Upper lobe of right lung (tissue), 1 donor: ENCODE data around the gene ALDH3B1. TPM values are rescaled to one million over a fixed set of nuclear protein-coding genes. Genes with fewer than 3 reads are reported as not detected.
"Not testable (repeated sequence)": the region's sequence is repeated elsewhere in the genome, so short reads cannot be mapped to it uniquely, and the experiment has no call there.

Source experiments
- ATAC-seq: fragments of 200-7000 bp; cut with Tn5 transposase; one replicate; pipeline ENCODE4 v1.9.1; 2020; ENCODE audit warnings: mild to moderate bottlenecking, moderate library complexity
- DNase-seq: peaks from one replicate; pipeline ENCODE4 v3.0.0-alpha.2; 2020
- H3K27ac ChIP-seq: fragments of 200-600 bp; one replicate; pipeline ENCODE4 v1.8.0; 2022
- H3K27me3 ChIP-seq: fragments of 200-600 bp; one replicate; pipeline ENCODE4 v1.8.0; 2022; ENCODE audit warnings: mild to moderate bottlenecking
- H3K36me3 ChIP-seq: fragments of 200-600 bp; one replicate; pipeline ENCODE4 v1.8.0; 2022
- H3K4me1 ChIP-seq: fragments of 200-600 bp; one replicate; pipeline ENCODE4 v1.8.0; 2022
- H3K4me3 ChIP-seq: fragments of 200-600 bp; one replicate; pipeline ENCODE4 v1.8.0; 2022; ENCODE audit warnings: mild to moderate bottlenecking
- H3K9me3 ChIP-seq: fragments of 200-600 bp; one replicate; pipeline ENCODE4 v1.8.0; 2022
- intact Hi-C: fragments of 100-400 bp; cut with DNase I; formaldehyde crosslinking; loops from one replicate; pipeline ENCODE4 v1.11.0; 2022
- total RNA-seq: library from RNA; stranded (reverse); fragmentation: NEBNext Ultra II Directional; extraction: Animal tissue kit (Norgen Biotek cat#: 25700); gene quantifications from one replicate; pipeline ENCODE4 v1.2.1, GENCODE V29; 2021
- TF ChIP-seq, protein P1 (sequence below): fragments of 200-600 bp; IDR thresholded peaks from one replicate; pipeline ENCODE4 v1.8.0; 2022; ENCODE audit warnings: antibody characterized with exemption
- donor health status: DM: no; HTN: yes; CAD: no; lungs with severe emphysema.

The ALDH3B1 gene
- total RNA-seq, 1 donor from 2014 or later: 95.9 TPM

DNA sequence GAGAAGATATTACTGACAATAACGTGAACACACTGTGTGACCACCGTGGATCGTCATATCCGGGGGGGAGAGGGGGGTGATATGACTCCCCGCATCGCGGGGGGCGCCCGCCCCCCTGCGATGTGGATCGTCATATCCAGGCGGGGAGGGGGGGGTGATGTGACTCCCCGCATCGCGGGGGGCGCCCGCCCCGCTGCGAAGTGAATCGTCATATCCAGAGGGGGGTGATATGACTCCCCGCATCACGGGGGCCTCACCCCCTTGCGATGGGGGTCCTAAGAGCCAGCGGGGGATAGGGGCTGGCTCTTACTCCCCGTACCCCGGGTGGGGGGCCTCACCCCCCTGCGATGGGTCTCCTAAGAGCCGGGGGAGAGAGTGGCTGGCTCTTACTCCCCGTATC is 26.2 kb upstream of the ALDH3B1 start:
- TF ChIP-seq, protein P1, sequence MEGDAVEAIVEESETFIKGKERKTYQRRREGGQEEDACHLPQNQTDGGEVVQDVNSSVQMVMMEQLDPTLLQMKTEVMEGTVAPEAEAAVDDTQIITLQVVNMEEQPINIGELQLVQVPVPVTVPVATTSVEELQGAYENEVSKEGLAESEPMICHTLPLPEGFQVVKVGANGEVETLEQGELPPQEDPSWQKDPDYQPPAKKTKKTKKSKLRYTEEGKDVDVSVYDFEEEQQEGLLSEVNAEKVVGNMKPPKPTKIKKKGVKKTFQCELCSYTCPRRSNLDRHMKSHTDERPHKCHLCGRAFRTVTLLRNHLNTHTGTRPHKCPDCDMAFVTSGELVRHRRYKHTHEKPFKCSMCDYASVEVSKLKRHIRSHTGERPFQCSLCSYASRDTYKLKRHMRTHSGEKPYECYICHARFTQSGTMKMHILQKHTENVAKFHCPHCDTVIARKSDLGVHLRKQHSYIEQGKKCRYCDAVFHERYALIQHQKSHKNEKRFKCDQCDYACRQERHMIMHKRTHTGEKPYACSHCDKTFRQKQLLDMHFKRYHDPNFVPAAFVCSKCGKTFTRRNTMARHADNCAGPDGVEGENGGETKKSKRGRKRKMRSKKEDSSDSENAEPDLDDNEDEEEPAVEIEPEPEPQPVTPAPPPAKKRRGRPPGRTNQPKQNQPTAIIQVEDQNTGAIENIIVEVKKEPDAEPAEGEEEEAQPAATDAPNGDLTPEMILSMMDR: no peak
- Histone ChIP-seq H3K27ac (no peak overlapping the region), H3K27me3 (no peaks in the 10 kb centered on the region), H3K4me1 (no peaks in the 10 kb centered on the region), H3K4me3 (no peak overlapping the region), H3K36me3 (no peaks in the 10 kb centered on the region), H3K9me3 (no peaks in the 10 kb centered on the region)
- intact Hi-C loops: no loop called here
- no peak for ATAC-seq
- DNase-seq: peak; percentile 44

DNA sequence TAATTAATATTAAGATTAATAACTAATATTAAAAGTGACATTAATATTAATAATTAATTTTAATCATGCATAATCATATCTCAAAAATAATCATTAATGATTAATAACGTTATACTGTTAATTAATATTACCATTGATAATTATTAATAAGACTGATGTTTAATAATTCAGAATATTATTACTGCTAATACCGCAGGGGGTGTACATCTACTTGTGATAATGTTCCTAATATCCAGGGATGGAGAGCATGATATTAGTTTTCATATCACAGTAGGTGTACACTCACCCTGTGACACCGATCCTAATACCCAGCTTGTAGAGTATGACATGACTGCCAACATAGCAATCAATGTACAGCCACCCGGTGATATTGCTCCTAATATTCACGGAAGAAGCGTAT is 24.8 kb upstream of the ALDH3B1 start:
- H3K27ac ChIP-seq, intact Hi-C loops, H3K4me3 ChIP-seq, H3K9me3 ChIP-seq, H3K27me3 ChIP-seq, ATAC-seq, DNase-seq, H3K4me1 ChIP-seq, H3K36me3 ChIP-seq: not testable (repeated sequence)

DNA sequence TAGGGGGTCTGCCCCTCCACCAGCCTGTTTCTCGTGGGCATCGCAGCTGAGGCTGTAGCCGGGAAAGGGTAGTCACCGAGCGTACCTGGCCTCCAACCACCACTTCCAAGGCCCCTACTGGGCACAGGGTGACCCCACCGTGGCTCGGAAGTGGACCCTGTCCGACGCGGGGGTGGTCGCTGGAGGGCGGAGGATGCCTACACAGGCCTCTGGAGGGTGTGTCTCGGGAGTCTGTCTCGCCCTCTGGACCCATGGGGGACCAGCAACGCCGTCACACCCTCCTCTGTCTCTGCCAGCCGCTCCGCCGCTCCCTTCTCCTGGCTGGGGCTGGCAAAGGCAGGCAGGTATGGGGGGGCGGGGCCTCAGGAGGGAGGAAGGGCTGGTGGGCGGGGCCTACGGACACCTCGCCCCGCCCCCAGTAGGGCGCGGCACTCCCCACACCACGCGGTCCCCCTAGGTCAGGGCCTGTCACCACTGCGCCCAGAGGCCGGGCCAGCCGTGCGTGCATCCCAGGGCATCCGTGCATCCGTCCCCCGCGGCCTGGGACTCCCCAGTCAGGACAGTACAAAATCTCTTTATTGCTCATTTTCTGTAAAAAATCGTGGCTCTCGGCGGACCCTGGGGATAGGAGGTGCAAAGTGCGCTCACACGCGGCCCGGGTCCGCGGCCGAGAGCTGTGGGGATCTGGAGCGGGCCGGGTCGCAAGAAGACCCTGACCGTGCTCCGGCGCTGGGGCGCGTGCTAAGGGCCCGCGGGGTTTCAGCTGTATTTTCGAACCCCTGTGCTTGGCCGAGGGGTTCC is 19.4 kb upstream of the ALDH3B1 start:
- peak; percentile 75 for ATAC-seq
- H3K27me3 ChIP-seq, H3K27ac ChIP-seq, H3K36me3 ChIP-seq, H3K9me3 ChIP-seq, intact Hi-C loops, H3K4me1 ChIP-seq, H3K4me3 ChIP-seq: not testable (repeated sequence)
- DNase-seq: peak; percentile 71

DNA sequence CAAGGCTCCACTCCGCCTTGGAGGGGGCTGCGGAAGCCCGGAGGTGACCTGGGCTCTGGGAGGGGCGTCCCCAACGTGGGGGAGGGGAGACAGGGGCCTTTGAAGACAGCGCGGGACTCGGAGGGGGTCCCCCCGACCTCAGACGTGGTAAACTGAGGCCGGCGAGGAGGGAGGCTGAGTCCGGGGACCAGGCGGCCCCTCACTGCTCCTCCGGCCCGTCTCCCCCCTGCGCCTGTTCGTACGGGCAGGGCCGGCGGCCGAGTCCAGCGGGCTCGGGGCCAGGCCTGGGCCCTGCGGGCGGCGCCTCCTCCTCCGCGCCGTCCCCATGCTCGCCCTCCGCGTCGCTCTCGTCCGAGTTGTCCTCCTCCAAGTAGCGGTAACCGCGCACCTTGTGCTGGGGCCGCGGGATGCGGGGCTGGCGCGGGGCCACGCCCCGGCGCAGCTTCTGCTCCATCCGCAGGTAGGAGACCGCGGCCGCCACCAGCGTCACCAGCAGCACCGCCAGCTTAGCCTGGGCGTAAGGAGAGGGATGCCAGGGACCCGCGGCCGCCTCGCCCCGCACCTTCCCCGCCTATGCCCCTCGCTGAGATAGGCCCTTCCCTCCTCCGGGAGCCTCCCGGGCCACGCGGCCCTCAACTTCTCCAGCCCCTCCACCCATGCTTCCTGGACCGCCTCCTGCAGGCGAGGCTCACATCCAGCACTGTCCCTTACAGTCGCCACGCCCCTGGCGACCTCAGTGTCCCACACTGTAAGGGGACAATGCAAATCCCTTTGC is 18.6 kb upstream of the ALDH3B1 start:
- H3K36me3 ChIP-seq, ATAC-seq, H3K27me3 ChIP-seq, H3K27ac ChIP-seq, intact Hi-C loops, H3K9me3 ChIP-seq, H3K4me1 ChIP-seq, H3K4me3 ChIP-seq: not testable (repeated sequence)
- DNase-seq: peak; percentile 62

DNA sequence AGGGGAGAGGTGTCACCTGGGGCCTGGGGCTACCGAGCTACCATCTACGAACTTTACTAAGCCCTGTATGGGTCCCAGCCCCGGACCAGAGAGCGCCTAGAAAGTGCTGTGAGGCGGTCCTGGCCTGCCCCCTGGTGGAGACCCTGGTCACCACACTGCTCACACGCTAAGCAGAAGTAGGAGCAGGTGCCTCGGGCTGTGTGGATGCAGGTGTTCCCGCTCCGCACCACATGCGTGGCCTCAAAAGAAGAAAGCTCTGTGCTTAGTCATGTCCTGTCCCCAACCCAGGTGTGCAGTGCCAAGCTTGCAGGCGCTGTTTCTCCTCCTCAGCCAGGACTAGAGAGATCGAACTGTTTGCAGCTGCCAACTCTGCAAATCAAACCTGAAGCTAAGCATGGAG is 16.3 kb upstream of the ALDH3B1 start:
- DNase-seq: peak; percentile 69
- intact Hi-C loops, H3K27ac ChIP-seq, H3K4me3 ChIP-seq, H3K4me1 ChIP-seq, H3K27me3 ChIP-seq, H3K36me3 ChIP-seq, H3K9me3 ChIP-seq, ATAC-seq: not testable (repeated sequence)
- TF ChIP-seq, protein P1: peak; percentile 59

DNA sequence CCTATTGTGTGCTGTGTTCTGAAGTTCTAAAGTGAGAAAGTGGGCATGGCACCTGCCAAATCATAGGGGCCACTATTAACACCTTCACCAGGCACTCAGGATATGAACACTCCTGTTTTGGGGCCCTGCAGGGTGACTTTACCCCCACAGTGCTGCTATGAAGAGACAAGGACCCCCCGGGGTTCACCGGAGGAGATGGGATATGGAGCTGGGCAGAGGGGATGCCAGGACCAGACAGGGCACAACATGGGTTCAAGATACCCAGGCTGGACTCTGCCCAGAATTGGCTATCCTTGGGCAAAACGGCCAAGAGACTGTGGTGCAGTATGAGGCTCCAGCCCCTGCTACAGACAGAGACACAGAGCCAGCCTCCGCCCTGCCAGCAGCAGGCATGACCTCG is 15.7 kb upstream of the ALDH3B1 start:
- H3K27me3 ChIP-seq, H3K9me3 ChIP-seq, ATAC-seq, intact Hi-C loops, H3K4me1 ChIP-seq, H3K27ac ChIP-seq, H3K36me3 ChIP-seq, H3K4me3 ChIP-seq: not testable (repeated sequence)
- DNase-seq: peak; percentile 55

DNA sequence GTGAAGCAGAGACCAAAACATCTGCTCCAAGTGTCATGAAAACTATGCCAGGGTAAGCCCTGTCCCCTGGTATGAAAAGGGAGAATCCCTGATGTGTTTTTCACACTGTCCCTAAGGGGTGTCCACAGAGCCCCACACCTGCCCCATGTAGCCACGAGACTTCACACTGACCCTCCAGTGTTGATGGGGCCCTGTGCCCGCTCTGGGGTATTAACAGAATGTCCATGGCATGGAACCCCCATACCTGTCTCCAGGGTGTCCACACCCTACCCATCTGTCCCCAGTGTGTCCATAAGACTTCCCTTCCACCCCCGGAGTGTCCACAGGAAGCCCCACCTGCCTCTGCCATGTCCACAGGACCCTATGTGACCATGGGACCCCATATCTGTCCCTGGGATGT is 15.0 kb upstream of the ALDH3B1 start:
- H3K27ac ChIP-seq, H3K27me3 ChIP-seq, H3K9me3 ChIP-seq, ATAC-seq, H3K4me1 ChIP-seq, H3K36me3 ChIP-seq, H3K4me3 ChIP-seq, intact Hi-C loops: not testable (repeated sequence)
- peak; percentile 53 for DNase-seq

DNA sequence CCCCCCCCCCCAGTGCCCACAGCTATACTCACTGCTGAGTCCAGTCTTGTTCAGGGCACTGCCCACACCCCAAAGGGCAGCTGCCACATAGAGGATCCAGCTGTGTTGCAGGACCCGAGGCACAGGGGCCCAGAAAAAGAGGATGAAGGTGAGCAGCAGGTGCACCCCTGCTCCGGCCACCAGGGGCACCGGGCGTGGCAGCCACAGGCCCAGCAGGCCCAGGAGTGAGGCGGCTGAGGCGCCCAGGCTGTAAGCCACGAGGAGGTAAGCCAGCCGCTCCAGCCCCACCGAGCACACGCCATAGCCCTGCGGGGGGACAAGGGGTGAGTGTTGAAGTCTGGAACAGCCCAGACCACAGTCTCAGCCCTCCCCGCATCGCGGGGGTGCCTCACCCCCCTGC is 14.5 kb upstream of the ALDH3B1 start:
- peak; percentile 36 for DNase-seq
- H3K9me3 ChIP-seq, H3K27ac ChIP-seq, H3K27me3 ChIP-seq, H3K4me3 ChIP-seq, H3K36me3 ChIP-seq, intact Hi-C loops, H3K4me1 ChIP-seq, ATAC-seq: not testable (repeated sequence)
